MM.1S (cell line): ENCODE measurements around the gene NELL2.

Source experiments
- CTCF ChIP-seq: fragments of 300-600 bp; sonication (generic); IDR thresholded peaks from 2 replicates; pipeline ENCODE4 v1.5.1; 2016; ENCODE audit warnings: antibody characterized with exemption, low read length, mixed read lengths
- EZH2 ChIP-seq: fragments of 300-600 bp; sonication (generic); optimal IDR thresholded peaks from 2 replicates; pipeline ENCODE3; 2017; ENCODE audit warnings: low read depth, mild to moderate bottlenecking, antibody characterized with exemption, low read length, mixed read lengths
- EZH2phosphoT487 ChIP-seq: fragments of 300-600 bp; sonication (generic); IDR thresholded peaks from 2 replicates; pipeline ENCODE4 v1.6.1; 2018; ENCODE audit warnings: antibody characterized with exemption, low read length

- TF ChIP-seq CTCF: no peak
- TF ChIP-seq EZH2phosphoT487: no peak
- no peak for TF ChIP-seq EZH2
Observed at GRCh38 chr12:44563486-44563885, 312.6 kb downstream of the NELL2 start.
